ENCODE measurements around the gene LIPC. TPM values are rescaled to one million over a fixed set of nuclear protein-coding genes. Genes with fewer than 3 reads are reported as not detected.

LIPC gene
- total RNA-seq, 2 donors from 2014 or later = 0.17 to 0.26 TPM

GRCh38 chr15:58490086-58490887, 58.5 kb downstream of the LIPC start:
- Mint-ChIP-seq H3K27me3 (no peaks in the 10 kb centered on the region), H3K4me3 (no peak overlapping the region), H3K9me3 (no peaks in the 10 kb centered on the region), H3K4me1 (peaks cover 13% of the 10 kb centered on the region), H3K36me3 (ENCODE audit: low read depth) (no peaks in the 10 kb centered on the region), H3K27ac (no peak overlapping the region)
- ATAC-seq (replicated peaks) = no peak

GRCh38 chr15:58490888-58491473, 59.2 kb downstream of the LIPC start:
- Mint-ChIP-seq H3K9me3 (no peaks in the 10 kb centered on the region), H3K36me3 (ENCODE audit: low read depth) (no peaks in the 10 kb centered on the region), H3K27ac (no peak overlapping the region), H3K27me3 (no peaks in the 10 kb centered on the region), H3K4me3 (no peak overlapping the region), H3K4me1 (peaks cover 6% of the 10 kb centered on the region)
- ATAC-seq (replicated peaks) = no peak

- H3K4me3 Mint-ChIP-seq = no peak overlapping the region
- H3K9me3 Mint-ChIP-seq = no peaks in the 10 kb centered on the region
- no peak for ATAC-seq (replicated peaks)
- H3K36me3 Mint-ChIP-seq (ENCODE audit: low read depth) = no peaks in the 10 kb centered on the region
- no peak overlapping the region for H3K27ac Mint-ChIP-seq
- no peaks in the 10 kb centered on the region for H3K4me1 Mint-ChIP-seq
- H3K27me3 Mint-ChIP-seq = no peaks in the 10 kb centered on the region
Measured at GRCh38 chr15:58491499-58492202, 59.9 kb downstream of the LIPC start.

- Mint-ChIP-seq H3K4me1 (no peaks in the 10 kb centered on the region), H3K27me3 (no peaks in the 10 kb centered on the region), H3K4me3 (no peak overlapping the region), H3K27ac (no peak overlapping the region), H3K9me3 (no peaks in the 10 kb centered on the region), H3K36me3 (ENCODE audit: low read depth) (no peaks in the 10 kb centered on the region)
- ATAC-seq (replicated peaks) = no peak
Measured at GRCh38 chr15:58492661-58493397, 61.0 kb downstream of the LIPC start.

- no peak for ATAC-seq (replicated peaks)
- Mint-ChIP-seq H3K36me3 (ENCODE audit: low read depth) (no peaks in the 10 kb centered on the region), H3K27ac (peak overlapping the region; percentile 18), H3K4me3 (no peak overlapping the region), H3K4me1 (no peaks in the 10 kb centered on the region), H3K9me3 (no peaks in the 10 kb centered on the region), H3K27me3 (no peaks in the 10 kb centered on the region)
Measured at GRCh38 chr15:58494567-58494966, 62.8 kb downstream of the LIPC start.

GRCh38 chr15:58495891-58496408, 64.2 kb downstream of the LIPC start:
- Mint-ChIP-seq H3K27me3 (no peaks in the 10 kb centered on the region), H3K27ac (peak overlapping the region; percentile 10), H3K4me1 (peaks cover 4% of the 10 kb centered on the region), H3K4me3 (no peak overlapping the region), H3K36me3 (ENCODE audit: low read depth) (no peaks in the 10 kb centered on the region), H3K9me3 (no peaks in the 10 kb centered on the region)
- no peak for ATAC-seq (replicated peaks)

- H3K9me3 Mint-ChIP-seq = no peaks in the 10 kb centered on the region
- H3K36me3 Mint-ChIP-seq (ENCODE audit: low read depth) = no peaks in the 10 kb centered on the region
- no peak overlapping the region for H3K27ac Mint-ChIP-seq
- no peaks in the 10 kb centered on the region for H3K27me3 Mint-ChIP-seq
- no peak for ATAC-seq (replicated peaks)
- peaks cover 5% of the 10 kb centered on the region for H3K4me1 Mint-ChIP-seq
- no peak overlapping the region for H3K4me3 Mint-ChIP-seq
Measured at GRCh38 chr15:58497046-58497785, 65.4 kb downstream of the LIPC start.

- Mint-ChIP-seq H3K36me3 (ENCODE audit: low read depth) (no peaks in the 10 kb centered on the region), H3K4me3 (no peak overlapping the region), H3K27ac (no peak overlapping the region), H3K9me3 (no peaks in the 10 kb centered on the region), H3K27me3 (no peaks in the 10 kb centered on the region), H3K4me1 (peaks cover 5% of the 10 kb centered on the region)
- no peak for ATAC-seq (replicated peaks)
Measured at GRCh38 chr15:58498821-58499580, 67.2 kb downstream of the LIPC start.

GRCh38 chr15:58501006-58501405, 69.2 kb downstream of the LIPC start:
- peaks cover 16% of the 10 kb centered on the region for H3K4me1 Mint-ChIP-seq
- no peaks in the 10 kb centered on the region for H3K27me3 Mint-ChIP-seq
- H3K27ac Mint-ChIP-seq = no peak overlapping the region
- ATAC-seq (replicated peaks) = no peak
- H3K9me3 Mint-ChIP-seq = no peaks in the 10 kb centered on the region
- H3K36me3 Mint-ChIP-seq (ENCODE audit: low read depth) = no peaks in the 10 kb centered on the region
- no peak overlapping the region for H3K4me3 Mint-ChIP-seq

GRCh38 chr15:58501636-58502188, 69.9 kb downstream of the LIPC start:
- Mint-ChIP-seq H3K9me3 (no peaks in the 10 kb centered on the region), H3K4me1 (peaks cover 23% of the 10 kb centered on the region), H3K36me3 (ENCODE audit: low read depth) (no peaks in the 10 kb centered on the region), H3K4me3 (no peak overlapping the region), H3K27ac (no peak overlapping the region), H3K27me3 (no peaks in the 10 kb centered on the region)
- no peak for ATAC-seq (replicated peaks)

- peak; percentile 6 for ATAC-seq (replicated peaks)
- no peak overlapping the region for H3K4me3 Mint-ChIP-seq
- H3K36me3 Mint-ChIP-seq (ENCODE audit: low read depth) = no peaks in the 10 kb centered on the region
- peaks cover 23% of the 10 kb centered on the region for H3K4me1 Mint-ChIP-seq
- H3K27ac Mint-ChIP-seq = no peak overlapping the region
- H3K27me3 Mint-ChIP-seq = no peaks in the 10 kb centered on the region
- H3K9me3 Mint-ChIP-seq = no peaks in the 10 kb centered on the region
Measured at GRCh38 chr15:58503139-58504027, 71.6 kb downstream of the LIPC start.

- no peaks in the 10 kb centered on the region for H3K9me3 Mint-ChIP-seq
- H3K27me3 Mint-ChIP-seq = no peaks in the 10 kb centered on the region
- peaks cover 23% of the 10 kb centered on the region for H3K4me1 Mint-ChIP-seq
- H3K27ac Mint-ChIP-seq = peak overlapping the region; percentile 28
- ATAC-seq (replicated peaks) = peak; percentile 52
- no peaks in the 10 kb centered on the region for H3K36me3 Mint-ChIP-seq (ENCODE audit: low read depth)
- H3K4me3 Mint-ChIP-seq = no peak overlapping the region
Measured at GRCh38 chr15:58504674-58505234, 73.0 kb downstream of the LIPC start.
